Astrocyte of the spinal cord (primary cell): ENCODE data around the gene CACFD1.

Experiments used
- DNase-seq: peaks from one replicate; pipeline ENCODE4 v3.0.0; 2011; ENCODE audit warnings: low read depth, low spot score
- H3K4me3 ChIP-seq: 2 replicates; pipeline ENCODE4 v1.5.1; 2011; ENCODE audit warnings: low read depth, mild to moderate bottlenecking, low read length, moderate library complexity
- in situ Hi-C: cut with HindIII; loops from 2 replicates; pipeline ENCODE4 v1.10.0; 2017; ENCODE audit warnings: low sequenced_read_pairs
- TF ChIP-seq, protein P1 (sequence below): IDR thresholded peaks from 2 replicates; pipeline ENCODE4 v1.5.1; 2012; ENCODE audit warnings: low read depth, mild to moderate bottlenecking, low read length, inconsistent platforms

CACFD1 gene

DNA sequence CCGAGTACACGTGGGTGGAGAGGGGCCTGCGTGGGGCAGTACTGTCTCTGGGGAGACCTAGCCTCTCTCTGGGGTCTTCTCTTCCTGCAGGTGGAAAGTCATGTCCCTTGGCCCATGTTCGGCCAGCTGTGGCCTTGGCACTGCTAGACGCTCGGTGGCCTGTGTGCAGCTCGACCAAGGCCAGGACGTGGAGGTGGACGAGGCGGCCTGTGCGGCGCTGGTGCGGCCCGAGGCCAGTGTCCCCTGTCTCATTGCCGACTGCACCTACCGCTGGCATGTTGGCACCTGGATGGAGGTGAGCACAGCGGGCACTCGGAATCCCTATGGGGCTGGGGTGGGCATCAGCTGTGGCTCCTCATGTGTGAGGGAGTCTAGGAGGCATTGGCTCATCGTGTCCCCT, 5.5 kb upstream of the CACFD1 start:
- TF ChIP-seq, protein P1, sequence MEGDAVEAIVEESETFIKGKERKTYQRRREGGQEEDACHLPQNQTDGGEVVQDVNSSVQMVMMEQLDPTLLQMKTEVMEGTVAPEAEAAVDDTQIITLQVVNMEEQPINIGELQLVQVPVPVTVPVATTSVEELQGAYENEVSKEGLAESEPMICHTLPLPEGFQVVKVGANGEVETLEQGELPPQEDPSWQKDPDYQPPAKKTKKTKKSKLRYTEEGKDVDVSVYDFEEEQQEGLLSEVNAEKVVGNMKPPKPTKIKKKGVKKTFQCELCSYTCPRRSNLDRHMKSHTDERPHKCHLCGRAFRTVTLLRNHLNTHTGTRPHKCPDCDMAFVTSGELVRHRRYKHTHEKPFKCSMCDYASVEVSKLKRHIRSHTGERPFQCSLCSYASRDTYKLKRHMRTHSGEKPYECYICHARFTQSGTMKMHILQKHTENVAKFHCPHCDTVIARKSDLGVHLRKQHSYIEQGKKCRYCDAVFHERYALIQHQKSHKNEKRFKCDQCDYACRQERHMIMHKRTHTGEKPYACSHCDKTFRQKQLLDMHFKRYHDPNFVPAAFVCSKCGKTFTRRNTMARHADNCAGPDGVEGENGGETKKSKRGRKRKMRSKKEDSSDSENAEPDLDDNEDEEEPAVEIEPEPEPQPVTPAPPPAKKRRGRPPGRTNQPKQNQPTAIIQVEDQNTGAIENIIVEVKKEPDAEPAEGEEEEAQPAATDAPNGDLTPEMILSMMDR: no peak
- no peak for DNase-seq
- no peak overlapping the region for H3K4me3 ChIP-seq
- in situ Hi-C loops: no loop called here

DNA sequence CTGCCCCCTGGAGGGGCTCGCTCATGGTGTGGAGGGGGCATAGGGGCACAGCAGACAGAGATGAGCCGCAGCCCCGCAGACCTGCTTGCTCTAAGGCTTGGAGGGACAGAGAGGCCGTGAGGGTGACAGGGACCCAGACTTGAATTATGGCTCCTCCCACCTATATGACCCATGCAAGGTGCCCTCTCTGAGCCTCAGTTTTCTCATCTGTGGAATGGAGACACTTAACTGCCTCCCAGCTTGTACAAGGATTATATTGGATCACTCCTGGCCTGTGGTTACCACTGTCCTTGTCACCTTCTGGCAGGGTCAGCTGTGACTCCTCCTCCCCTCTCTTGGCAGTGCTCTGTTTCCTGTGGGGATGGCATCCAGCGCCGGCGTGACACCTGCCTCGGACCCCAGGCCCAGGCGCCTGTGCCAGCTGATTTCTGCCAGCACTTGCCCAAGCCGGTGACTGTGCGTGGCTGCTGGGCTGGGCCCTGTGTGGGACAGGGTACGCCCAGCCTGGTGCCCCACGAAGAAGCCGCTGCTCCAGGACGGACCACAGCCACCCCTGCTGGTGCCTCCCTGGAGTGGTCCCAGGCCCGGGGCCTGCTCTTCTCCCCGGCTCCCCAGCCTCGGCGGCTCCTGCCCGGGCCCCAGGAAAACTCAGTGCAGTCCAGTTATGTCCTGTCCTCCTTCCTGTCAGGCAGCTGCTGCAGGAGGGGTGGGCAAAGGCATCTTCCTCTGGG, 4.7 kb upstream of the CACFD1 start:
- in situ Hi-C loops: no loop called here
- H3K4me3 ChIP-seq: no peak overlapping the region
- TF ChIP-seq, protein P1: no peak
- no peak for DNase-seq

DNA sequence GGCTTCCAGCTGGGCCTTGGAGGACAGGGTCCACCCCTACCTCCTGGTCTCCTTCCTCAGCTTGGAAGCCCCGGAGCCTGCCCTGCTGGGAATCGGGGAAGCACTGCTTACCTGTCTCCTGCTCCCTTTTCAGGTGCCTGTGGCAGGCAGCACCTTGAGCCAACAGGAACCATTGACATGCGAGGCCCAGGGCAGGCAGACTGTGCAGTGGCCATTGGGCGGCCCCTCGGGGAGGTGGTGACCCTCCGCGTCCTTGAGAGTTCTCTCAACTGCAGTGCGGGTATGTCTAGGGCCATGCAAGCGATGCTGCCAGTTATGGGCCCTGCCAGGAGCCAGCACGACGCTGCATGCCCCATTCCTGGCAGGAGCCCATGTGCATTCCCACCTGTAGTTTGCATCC, 3.8 kb upstream of the CACFD1 start:
- TF ChIP-seq, protein P1: no peak
- no peak overlapping the region for H3K4me3 ChIP-seq
- in situ Hi-C loops: no loop called here
- DNase-seq: no peak

DNA sequence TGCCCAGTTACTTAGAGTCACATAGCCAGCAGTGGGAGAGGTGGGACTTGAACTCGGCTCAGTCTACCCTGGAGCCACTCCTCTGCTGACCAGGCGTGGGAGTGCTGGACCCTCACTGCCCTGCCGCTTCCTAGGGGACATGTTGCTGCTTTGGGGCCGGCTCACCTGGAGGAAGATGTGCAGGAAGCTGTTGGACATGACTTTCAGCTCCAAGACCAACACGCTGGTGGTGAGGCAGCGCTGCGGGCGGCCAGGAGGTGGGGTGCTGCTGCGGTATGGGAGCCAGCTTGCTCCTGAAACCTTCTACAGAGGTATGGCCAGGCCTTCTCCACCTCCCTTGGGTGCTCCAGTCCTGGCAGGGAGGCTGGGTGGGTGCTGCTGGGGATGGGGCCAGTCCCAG, 3.4 kb upstream of the CACFD1 start:
- TF ChIP-seq, protein P1: peak; percentile 20
- DNase-seq: no peak
- in situ Hi-C loops: no loop called here
- H3K4me3 ChIP-seq: no peak overlapping the region

DNA sequence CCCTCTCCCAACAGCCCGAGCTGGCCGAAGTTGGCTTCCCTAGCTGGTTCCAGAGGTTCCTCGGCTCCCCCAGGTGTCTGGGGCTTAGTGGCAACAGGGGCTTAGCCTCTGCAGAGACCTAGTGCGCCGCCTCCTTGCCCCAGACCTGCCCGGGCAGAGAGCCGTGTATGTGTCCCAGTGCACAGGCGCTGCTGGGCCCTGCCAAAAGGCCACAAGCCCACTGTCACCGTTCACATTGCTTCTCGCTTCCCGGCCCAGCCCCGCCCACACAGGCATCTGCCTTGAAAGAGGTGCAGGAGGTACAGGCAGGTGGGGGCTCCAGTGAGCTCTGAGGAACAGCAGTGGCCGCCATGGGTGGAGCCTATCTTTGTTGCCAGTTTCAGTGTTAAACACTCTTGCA, 2.5 kb upstream of the CACFD1 start:
- no peak for DNase-seq
- H3K4me3 ChIP-seq: no peak overlapping the region
- in situ Hi-C loops: no loop called here
- TF ChIP-seq, protein P1: no peak

DNA sequence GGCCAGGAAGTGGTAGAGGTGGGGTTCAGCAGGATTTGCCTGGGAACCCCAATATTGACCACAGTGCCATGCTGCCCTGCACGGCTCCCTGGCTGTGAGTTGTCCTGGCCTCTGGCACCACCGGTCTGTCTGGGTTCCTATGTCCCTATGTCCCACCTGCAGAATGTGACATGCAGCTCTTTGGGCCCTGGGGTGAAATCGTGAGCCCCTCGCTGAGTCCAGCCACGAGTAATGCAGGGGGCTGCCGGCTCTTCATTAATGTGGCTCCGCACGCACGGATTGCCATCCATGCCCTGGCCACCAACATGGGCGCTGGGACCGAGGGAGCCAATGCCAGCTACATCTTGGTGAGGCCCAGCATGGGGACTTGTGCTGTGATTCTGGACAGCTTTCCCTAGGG, 2.0 kb upstream of the CACFD1 start:
- H3K4me3 ChIP-seq: no peak overlapping the region
- TF ChIP-seq, protein P1: no peak
- in situ Hi-C loops: no loop called here
- no peak for DNase-seq
